GM19328 (cell line): ENCODE results near the gene GNRHR.
"Not testable (repeated sequence)": the region's sequence is repeated elsewhere in the genome, so short reads cannot be mapped to it uniquely, and the experiment has no call there.

Experiments
- ATAC-seq: cut with Tn5 transposase; IDR thresholded peaks from one replicate; pipeline ENCODE4 v1.9.1; 2021; ENCODE audit warnings: mild to moderate bottlenecking, moderate library complexity; ENCODE audit not compliant: unreplicated experiment

The GNRHR gene, protein sequence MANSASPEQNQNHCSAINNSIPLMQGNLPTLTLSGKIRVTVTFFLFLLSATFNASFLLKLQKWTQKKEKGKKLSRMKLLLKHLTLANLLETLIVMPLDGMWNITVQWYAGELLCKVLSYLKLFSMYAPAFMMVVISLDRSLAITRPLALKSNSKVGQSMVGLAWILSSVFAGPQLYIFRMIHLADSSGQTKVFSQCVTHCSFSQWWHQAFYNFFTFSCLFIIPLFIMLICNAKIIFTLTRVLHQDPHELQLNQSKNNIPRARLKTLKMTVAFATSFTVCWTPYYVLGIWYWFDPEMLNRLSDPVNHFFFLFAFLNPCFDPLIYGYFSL

DNA sequence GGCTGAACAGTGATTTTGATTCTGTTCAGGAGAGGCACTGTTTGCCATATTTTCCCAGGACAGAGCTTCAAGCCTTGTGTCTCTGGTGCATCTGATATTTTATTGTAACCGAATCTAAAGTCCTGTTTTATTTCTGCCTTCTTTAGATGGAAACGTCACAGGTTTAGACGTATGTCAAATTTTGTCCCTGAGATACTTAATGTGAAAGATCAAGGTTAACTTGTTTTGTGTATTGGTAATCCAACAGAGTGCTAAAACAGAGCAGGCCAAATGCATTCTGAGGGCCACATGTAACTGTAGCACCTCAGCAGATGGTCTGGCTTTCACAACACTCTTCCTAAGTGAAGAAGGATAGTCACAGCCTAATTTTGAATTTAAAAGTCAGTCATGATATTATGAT is at the start of gene GNRHR:
TSS of gene GNRHR (minus strand) at position 101 of the 400 bp plus-strand sequence. CDS start at position 48, 53 bp downstream.
- no peak for ATAC-seq

DNA sequence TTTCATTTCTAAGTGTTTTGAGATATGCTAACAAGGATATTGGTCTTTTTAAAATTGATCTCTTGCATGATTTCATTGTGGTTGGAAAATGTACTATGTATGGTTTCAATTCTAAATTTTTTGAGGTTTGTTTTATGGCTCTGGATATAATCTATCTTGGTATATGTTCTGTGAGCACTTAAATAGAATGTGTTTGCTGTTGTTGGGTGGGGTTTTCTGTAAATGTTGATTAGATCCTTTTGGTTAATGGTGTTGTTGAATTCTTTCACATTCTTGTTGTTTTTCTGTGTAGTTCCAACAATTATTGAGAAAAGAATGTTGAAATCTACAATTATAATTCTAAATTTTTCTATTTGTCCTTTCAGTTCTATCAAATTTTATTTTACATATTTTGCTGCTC is 42.6 kb upstream of the GNRHR start:
- ATAC-seq, result no peak

DNA sequence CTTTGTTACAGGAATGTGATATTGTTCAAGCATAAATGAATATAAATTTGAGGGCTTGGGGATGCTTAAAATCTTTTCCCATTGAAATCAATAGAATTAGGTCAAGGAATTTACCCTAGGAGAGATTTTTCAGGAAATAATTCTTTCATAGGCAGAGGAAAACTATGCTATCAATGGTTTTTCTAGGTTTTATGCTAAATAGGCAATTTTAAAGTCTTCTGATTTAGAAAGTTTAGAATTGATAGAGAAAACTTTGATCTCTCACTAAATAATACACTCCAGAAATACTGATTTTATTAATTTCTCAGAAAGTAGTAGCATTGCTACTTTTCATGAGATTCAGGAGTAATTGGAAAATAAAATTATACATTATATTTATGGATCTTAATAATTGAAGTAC is 36.5 kb upstream of the GNRHR start:
- ATAC-seq, result no peak

DNA sequence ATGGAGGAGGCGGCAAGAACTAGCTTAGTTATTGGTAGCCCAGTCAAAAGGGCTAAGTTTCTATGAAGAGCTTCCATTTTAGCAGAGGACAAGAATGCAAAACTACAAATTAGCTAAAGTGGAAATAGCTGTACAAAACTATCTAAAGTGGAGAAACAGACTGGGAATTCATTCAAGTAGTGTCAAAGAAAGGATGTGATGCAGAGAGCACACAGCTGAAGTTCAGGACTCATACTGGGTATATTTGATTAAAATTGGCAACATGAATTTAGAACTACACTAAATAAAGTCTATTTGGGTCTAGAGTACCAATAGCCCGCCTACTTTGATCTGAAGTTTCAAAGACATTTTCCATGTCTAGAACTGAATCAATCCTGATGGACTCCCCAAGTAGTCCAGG is 33.1 kb upstream of the GNRHR start:
- no peak for ATAC-seq

DNA sequence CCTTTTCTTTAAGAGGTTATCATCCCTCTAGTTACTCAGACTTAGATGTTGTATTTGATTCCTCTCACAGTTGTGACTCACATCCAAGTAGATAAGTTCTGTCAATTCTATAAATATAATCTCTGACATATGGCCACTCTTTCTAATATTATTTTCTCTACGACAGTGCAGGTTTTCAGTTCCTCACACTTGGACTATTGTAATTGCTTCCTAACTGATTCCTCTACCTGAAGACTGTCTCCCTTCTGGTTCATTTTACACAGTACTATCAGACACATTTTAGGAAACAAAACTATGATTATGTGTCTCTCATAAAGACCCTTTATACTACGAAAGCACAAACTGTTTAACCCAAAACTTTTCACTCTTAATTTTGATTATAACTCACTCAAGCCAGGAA is 31.3 kb upstream of the GNRHR start:
- no peak for ATAC-seq

DNA sequence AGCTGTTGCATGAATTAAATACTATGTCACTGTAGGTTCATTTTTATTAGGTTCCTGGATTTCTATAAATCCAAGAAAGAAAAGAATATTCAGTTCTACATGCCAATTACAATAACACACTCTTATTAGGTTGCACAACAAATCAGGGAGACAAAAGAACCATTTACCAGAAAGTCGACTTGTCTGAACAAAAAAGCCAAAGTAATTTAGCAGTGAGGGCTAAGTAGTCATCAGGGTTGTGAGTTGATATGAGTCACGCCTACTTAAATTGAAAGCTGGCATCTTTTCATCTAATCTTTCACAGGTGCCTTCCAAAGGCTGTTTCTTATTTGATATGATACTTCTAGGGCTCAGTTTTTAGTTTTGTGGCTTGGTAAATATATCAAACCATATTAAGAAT is 25.4 kb upstream of the GNRHR start:
- ATAC-seq, result no peak

DNA sequence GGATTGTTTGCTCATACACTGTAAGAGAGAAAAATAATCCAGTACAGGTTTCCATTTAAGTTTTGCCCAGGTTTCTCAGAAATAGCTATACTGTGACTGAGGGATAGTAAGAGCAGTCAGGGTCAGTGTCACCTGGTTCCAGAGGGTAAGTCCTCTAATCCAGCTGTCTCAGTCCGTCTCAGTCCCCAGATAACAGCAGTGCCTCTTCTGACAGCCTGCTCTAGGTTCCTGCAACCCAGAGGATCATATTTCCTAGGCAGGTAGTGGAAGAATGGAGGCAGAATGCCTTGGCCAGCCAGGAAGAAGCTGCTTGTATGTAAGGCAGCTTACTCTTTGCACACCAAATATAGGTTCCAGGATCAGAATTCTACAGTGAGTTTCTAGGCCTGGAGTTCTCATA is 22.6 kb upstream of the GNRHR start:
- ATAC-seq, result no peak

DNA sequence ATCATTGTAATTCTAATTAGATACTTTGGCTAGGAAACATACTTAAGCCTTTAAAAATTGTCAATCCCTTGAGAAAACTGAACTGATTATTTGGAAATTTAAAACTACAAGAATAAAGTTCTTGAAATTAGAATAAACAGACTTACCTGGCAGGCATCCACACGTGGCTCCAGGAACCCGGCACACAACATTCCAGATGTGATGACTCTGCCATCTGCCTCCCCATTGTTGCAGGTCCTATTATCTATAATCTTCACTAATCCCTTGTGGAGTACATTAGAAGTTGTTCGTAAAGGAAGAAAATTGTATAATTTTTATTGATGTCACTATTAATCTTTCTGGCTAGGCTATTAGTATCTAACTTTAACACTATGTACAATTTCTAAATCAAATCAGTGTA is 16.2 kb upstream of the GNRHR start:
- no peak for ATAC-seq

DNA sequence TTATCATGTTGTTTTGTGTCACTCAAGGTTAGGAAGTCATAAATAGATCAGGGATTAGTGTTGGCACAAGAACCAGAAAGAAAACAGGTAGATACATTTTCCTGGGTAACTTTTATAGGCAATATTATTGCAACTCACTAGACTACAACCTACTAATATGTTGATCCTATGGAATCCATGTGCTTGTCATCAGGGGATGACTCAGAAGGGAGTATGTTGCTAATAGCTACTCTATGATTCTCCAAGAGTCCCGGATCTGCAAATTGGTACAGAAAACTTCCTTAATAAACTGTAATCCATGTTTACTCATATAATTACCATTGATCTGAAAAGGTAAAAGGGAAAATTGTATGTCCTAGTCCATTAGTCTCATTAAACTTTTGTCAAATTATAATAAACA is 11.7 kb upstream of the GNRHR start:
- no peak for ATAC-seq

DNA sequence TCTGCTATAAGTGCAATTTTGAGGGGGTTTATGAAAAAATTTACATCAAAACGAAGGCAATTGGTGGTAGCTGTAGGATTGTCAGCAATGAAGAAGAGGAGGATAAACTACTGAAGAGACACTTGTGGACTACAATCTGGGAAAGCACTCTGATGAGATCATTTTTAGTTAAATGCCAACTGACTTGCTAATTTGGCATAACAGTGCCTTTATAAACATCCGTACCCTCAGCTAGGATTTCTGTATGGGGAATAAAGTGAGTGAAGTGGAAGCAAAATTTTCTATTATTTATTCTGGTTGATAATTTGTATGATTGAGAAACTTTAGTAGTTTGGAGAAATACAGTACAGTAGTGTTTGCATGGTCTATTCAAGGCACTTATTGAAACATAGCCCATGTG is 11.2 kb upstream of the GNRHR start:
- ATAC-seq, result no peak

DNA sequence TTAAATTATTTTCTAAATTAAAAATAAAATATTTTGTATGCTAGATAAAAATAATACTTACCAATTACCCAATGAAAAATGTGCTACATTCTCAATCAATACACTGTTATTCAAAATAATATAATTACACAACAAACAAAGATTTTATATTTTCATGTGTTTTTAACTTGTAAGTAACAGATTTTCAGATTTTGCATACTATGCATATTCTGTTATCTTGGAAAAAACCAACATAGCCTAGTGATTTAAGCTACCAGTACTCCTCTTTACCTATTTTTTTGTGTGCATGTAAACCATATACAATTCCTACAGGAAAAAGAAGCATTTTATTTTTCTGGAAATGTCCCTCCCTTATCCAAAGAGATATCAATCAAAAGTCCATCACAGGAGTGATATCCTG is 10.0 kb upstream of the GNRHR start:
- ATAC-seq, result no peak

DNA sequence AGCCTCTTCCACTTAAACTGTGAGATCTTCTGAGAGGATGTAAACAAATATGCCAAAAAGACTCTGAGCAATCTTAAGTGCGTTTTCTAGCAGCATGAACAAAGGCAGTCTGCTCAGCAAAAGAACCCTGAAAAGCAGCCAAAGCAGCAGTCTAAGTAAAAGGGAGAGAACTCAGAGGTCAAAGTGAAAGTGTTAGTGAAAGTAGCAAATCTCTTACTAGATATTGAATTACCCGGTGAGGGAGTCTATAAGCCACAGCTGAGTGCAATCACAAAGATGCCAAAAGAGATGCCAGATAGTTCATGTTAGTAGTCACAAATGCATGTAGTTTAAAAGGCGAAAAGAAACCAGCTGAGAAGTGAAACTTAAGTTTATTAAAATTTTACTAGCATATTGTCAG is 7.9 kb upstream of the GNRHR start:
- peak; percentile 96 for ATAC-seq

DNA sequence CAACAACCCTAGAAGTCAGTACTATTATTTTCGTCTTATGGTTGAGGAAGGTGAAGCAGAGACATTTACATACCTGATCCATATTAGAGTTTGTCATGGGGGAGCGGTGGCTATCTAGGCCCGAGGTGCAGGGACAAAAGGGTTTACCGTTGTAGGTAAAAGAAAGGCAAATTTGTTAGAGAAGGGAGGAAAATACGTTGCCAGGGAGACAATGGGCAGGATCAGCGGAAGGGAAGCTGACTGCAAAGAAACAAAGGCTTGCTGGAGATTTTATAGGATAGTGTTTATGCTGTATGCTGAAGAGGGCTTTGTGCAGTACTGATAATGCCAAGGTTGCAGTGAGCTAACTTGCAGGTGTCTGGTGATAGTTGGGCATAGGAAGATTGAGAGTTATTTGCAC is 2.8 kb upstream of the GNRHR start:
- not testable (repeated sequence) for ATAC-seq

DNA sequence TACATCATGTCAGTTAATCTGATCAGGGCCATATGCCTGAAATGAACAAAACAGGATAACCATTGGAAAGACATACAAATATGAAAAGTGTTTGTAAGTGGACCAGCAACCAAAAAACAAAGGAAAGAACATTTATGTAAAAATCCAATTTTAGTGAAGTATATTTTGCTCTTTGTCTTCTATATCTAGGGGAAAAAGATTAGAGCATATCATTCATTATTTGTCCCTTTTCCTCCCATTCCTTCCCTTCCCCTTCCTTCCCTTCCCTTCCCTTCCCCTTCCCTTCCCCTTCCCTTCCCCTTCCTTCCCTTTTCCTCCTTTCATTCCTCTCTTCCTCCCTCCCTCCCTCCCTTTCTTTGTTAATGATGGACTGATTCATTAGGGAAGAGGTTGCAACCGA is 1.8 kb upstream of the GNRHR start:
- no peak for ATAC-seq

DNA sequence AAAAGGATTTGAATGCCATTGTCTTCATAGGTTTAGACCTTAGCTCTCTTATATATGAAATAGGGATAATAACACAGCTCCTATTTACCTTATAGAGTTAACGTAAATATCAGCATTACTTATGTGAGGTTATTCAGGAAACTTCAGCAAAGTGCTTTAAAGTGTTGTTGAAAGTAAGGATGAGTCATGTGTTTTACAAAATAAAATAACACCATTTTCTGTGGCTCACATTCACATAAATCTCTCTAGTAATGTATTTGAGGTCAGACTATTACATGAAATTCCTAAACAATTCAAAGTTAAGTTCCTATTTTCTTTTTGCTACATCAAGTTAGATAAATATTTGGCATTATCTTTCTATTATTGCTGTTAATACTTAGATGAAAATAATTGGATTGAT is 2.9 kb downstream of the GNRHR start:
- ATAC-seq, result no peak

DNA sequence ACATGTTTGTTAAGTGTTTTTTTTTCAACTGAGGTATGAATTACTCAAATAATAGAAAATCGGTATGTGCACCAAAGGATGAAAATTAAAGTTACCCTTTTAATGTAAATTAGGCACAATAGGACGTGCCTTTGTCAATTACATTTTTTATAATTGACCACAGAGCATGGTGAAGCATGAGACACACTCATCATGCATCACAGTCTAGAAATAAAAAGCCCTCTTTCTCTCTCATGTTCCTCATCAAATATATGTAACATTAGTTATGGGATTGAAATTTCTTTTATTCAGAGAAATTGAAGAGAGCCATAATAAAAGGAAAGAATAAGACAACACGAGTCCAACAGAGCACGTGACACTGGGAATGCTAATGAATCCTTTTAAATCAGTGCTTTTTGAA is 3.5 kb downstream of the GNRHR start:
- ATAC-seq, result no peak

DNA sequence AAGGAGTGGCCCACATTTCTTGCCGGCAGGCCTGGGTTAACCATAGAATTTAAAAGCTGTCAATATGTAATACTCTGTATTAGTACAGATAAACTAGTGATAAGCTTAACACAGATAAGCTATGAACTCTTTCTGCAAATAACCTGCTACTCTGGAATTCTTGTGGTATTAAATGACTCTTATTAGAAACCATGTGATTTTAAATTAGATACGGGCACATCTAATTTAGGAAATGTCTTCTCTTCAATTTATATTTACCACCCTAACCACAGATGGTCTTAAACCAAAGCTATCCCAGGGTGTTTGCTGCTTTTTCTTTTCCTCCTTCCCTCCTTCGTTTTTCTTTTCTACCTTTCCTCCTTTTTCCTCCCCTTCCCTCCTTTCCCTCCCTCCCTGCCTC is 4.9 kb downstream of the GNRHR start:
- ATAC-seq, result no peak

DNA sequence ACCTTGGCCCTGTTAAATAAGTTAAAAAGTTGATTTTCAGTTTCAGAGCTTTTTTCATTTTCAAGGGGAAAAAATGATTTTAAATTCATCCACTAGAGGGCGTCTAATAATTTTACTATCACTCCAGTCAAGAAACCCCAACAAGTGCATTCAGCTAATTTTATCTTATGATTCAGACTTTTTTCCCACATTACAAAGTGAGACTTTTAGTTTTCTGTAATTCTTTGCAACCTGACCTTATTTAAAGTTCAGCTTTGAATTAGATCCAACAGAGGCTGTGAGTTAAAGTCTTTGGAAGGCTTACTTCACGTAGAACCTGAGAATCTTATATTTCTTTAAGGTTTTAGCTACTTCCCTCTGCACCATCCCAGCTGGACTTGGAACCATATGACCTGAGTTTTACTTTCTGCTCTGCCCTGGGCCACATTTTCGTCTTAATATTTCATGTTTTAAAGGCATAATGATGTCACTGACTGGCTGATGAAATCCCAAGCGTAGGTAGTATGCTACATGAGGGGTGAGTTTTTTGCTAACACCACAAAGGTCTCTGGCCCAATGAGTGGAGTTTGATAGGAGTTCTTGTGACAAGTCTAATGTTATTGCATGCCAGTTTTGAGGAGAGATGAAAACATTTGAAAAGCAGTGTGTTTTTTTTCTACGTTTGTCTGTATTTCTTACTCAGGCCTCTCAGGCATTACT is 7.2 kb downstream of the GNRHR start:
- no peak for ATAC-seq

DNA sequence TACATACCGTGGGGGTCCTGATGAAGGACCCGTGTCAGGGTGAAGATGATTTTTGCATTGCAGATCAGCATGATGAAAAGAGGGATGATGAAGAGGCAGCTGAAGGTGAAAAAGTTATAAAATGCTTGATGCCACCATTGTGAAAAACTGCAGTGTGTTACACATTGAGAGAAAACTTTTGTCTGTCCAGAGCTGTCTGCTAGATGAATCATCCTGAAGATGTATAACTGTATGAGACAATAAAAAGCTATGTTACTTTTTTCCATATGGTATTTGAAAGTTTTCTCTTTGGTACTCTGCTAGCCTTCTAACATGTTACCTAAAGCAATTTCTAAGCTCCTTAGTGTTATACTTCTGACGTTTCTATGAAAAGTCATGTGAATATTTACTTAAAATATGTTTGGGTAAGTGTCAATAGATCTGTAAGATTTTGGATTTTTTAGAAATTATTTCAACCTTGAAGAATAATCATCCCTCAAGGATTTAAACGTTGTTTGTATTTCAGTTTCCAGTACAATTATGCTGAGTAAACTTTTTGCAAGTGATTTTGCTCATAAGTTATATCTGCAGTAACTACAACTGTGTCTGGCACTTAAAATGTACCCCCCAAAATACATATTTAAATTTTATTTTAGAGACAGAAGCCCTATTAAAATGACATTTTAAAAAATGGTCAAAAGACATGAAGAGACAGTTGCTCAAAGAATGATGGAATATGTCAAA is 9.5 kb downstream of the GNRHR start:
- ATAC-seq, result no peak

DNA sequence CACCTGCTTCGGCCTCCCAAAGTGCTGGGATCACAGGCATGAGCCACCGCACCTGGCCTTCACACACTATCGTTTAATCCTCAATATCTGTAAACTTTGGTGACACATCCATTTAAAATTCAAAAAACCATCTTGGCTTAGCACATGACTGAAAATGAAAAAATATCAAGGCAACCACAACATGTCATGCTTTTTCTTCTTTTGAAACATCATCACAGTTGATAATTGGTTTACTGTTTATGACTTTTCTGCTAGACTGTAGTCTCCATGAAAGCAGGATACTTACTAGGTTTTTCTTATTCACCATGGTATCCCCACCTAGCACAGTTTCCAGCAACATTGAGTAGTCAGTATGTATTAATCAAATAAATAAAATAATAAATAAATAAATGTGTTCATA is 11.0 kb downstream of the GNRHR start:
- ATAC-seq, result no peak

DNA sequence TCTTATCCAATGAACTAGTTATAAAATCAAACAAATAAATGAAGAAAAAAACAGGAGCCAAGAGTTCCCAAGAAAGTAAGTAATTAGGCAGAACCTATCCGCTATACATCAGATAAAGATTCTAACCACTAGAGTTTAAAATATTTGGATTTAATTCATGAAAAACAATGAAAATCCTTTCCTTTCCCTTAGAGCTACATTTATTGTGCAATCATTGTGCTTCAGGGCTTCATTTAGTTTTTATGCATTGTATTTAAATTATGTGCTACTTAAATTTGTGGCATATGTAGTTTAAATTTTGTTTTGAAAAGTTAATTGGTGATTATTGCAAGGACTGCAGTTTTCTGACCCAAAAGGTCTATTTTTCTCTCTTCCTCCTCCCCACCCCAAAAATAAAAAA is 17.9 kb downstream of the GNRHR start:
- no peak for ATAC-seq

DNA sequence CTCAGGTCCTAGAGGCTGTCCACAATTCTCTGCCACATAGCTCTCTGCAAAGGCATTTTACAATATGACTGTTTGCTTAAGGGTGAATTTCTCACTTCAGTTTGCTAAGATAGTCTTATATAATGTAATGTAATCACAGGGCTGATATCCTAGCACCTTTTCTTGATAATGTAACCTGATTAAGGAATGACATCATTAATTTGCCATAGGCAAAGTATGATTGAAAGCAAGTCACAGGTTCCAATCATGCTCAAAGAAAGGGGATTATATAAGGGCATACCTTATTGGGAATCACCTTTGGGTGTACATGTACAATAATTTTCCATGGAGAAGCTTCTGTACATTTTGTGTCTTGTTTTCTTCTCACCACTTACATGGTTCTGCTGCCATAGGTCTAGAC is 18.9 kb downstream of the GNRHR start:
- no peak for ATAC-seq
